ENCODE measurements around the gene UTP11.
"Not testable (repeated sequence)": the region's sequence is repeated elsewhere in the genome, so short reads cannot be mapped to it uniquely, and the experiment has no call there.

The UTP11 gene

GRCh38 chr1:38025233-38025632 lies 12.7 kb downstream of the UTP11 start:
- no peak for DNase-seq
- in situ Hi-C loops (cut with HindIII; ENCODE audit: low pct_ligation_motif_present, low pct_unique_long_range_greater_than_20kb, low sequenced_read_pairs): loop anchor here (25.0 kb wide), 1 partner anchor 787 kb away; no protein-coding TSS in a partner anchor

GRCh38 chr1:38025664-38026063 lies 13.1 kb downstream of the UTP11 start:
- in situ Hi-C loops (cut with HindIII; ENCODE audit: low pct_ligation_motif_present, low pct_unique_long_range_greater_than_20kb, low sequenced_read_pairs): loop anchor here (25.0 kb wide), 1 partner anchor 787 kb away; no protein-coding TSS in a partner anchor
- no peak for DNase-seq

GRCh38 chr1:38026592-38027200 lies 14.2 kb downstream of the UTP11 start:
- in situ Hi-C loops (cut with HindIII; ENCODE audit: low pct_ligation_motif_present, low pct_unique_long_range_greater_than_20kb, low sequenced_read_pairs): loop anchor here (25.0 kb wide), 1 partner anchor 786 kb away; no protein-coding TSS in a partner anchor
- DNase-seq: peak; percentile 63

DNA sequence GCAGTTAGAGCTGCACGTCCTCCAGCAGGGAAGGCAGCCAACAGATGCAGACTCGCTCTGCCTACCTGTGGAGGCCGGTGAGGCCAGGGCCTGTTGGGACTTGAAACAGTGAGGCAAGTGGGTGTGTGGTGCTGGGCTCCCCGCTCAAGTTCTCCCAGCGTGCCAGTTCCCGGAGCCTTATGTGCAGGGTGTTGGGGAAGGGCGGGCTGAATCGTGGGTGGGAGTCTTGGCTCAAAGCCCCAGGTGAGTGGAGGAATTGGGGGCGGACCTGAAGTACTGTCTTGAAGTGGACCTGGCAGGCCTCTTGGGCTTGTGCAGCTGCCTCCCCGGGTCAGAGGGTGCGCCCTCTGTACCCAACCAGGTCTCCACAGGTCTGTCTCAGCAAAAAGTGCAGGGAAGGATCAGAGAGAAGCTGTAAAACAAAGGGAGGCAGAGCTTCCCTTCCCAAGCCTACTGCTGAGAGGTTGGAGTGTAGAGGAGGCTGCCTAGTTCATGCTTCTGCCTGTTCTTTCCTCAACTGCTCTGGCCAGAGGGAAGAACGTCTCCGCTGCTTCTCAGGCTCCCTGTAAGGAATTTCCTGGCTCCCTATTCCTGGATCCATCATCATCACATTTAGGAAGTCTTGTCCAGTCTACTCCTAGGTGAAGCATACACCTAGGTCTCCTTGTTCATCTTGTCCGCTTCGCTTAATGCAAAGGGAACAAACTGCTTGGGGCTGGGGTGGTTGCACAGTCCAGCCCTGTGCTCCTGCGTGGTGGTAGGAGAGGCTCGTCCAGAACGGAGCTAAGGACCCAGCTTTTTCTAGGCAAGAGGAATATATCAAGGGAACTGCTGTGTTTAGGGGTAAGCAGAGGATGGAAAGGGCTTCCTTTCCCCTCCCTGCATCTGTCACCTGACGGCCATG lies 14.9 kb downstream of the UTP11 start:
- in situ Hi-C loops (cut with HindIII; ENCODE audit: low pct_ligation_motif_present, low pct_unique_long_range_greater_than_20kb, low sequenced_read_pairs): loop anchor here (25.0 kb wide), 1 partner anchor 785 kb away; no protein-coding TSS in a partner anchor
- DNase-seq: no peak

DNA sequence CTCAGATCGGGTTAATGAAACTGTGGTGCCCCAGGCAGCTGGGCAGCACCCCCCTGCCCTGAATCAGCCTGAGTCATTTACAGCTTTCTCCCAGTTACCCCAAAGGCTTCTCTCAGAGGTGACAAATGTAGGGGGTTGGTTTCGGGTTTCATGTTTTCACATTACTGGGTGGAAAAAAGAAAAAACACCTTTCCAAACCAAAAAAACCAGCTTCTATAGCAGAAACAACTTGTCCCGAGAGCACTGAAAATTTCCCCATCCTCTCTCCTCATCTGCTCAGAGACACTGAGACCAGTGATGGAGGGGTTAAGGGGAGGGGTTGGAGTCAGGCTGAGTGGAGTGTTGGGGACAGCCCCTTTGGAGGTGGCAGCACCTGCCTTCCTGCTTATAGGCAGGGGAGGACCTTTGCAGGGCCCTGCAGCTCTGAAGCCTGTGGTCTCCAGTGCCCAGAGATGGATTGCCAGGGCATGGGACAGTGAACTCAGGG lies 15.6 kb downstream of the UTP11 start:
- DNase-seq: no peak
- in situ Hi-C loops (cut with HindIII; ENCODE audit: low pct_ligation_motif_present, low pct_unique_long_range_greater_than_20kb, low sequenced_read_pairs): loop anchor here (25.0 kb wide), 1 partner anchor 784 kb away; no protein-coding TSS in a partner anchor

DNA sequence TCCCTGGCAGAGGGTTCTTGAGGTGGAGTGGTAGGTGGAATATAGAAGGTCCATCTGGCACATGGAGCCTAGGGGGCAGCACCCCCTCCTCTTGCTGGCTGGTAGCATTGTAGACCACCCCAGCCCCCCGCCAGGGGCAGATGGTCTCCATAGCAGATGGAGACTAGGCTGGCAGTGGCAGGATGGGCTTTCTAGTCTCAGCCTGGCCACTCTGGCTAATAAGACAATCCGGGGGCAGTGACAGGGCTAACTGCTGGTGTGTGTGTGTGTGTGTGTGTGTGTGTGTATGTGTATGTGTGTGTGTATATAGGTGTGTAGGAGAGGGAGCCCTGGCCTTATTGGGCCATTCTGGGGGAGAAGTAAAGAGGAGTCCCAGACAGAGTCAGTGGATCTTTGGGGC lies 16.1 kb downstream of the UTP11 start:
- in situ Hi-C loops (cut with HindIII; ENCODE audit: low pct_ligation_motif_present, low pct_unique_long_range_greater_than_20kb, low sequenced_read_pairs): loop anchor here (25.0 kb wide), 1 partner anchor 784 kb away; no protein-coding TSS in a partner anchor

DNA sequence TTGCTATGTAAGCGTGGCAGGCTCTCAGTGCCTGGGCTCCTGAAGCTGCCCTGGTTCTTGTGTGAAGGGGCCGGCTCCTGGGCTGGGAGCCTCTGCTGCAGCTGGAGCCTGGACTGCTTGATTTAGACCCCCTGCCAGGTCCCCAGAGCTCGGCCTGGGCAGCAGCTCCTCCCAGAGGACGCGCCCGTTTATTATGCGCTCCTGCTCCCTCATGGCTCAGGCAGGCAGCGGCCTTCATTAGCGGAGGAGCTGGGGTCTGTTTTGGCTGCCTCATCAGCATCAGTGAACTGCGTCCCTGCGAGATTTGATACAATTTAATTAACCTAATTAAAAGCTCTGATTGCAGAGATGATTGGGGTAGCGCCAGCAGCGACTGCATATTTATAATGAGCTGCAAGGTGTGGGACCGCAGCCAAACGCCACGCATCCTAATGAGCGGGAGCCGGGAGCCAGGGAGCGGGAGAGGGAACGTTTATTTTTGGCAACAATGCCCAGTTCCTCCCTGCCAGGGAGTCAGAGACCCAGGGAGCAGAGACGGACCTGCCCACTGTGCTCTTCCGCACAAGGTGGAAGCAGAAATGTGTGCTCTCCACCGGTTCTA lies 16.6 kb downstream of the UTP11 start:
- in situ Hi-C loops (cut with HindIII; ENCODE audit: low pct_ligation_motif_present, low pct_unique_long_range_greater_than_20kb, low sequenced_read_pairs): loop anchor here (25.0 kb wide), 1 partner anchor 783 kb away; no protein-coding TSS in a partner anchor
- DNase-seq: no peak

More for the DNA sequence above, 16.1 kb downstream of the UTP11 start:
- no peak for DNase-seq

DNA sequence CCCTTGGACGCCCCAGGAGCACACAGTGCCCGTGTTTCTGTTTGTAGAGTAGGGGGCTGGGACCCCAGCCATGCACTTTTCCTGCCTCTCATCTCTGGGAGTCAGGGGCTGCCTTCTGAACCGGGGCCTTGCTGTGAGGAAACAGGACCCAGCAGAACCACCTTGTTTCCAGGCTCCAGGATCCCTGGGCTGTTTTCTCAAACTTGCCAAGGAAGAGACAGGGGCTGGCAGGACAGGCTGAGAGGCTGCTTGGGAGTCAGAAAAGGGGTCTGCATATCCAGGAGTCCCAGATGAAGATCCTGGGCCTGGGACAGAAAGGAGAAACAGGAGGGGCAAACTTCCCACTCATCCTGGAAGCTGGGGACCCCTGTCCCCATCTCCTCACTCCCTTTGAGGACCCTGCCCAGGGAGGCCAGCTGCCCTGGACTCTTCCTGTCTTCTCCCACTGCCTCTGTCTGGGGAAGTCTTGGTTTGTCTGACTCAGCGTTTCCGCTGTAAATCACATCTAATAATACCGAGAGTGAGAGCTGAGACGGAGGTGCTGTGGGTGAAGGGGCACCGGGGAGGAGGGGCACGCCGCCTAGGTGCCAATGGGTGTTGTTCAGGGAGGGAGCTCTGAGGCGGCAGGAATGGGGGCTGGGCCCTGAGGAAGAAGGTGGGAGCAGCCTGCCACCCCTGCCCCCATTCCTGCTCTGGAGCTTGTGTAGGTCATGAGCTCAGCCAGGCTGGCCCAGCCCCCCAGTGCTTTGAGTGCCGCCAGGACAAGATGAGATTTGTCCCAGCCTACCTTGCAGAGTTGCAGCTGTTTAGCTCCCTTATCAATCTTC lies 17.4 kb downstream of the UTP11 start:
- DNase-seq: peak; percentile 69
- in situ Hi-C loops (cut with HindIII; ENCODE audit: low pct_ligation_motif_present, low pct_unique_long_range_greater_than_20kb, low sequenced_read_pairs): loop anchor here (25.0 kb wide), 1 partner anchor 782 kb away; no protein-coding TSS in a partner anchor

- no peak for DNase-seq
- in situ Hi-C loops (cut with HindIII; ENCODE audit: low pct_ligation_motif_present, low pct_unique_long_range_greater_than_20kb, low sequenced_read_pairs): loop anchor here (25.0 kb wide), 1 partner anchor 781 kb away; no protein-coding TSS in a partner anchor
Measured at GRCh38 chr1:38030596-38031512, 18.3 kb downstream of the UTP11 start.

- DNase-seq: no peak
- in situ Hi-C loops (cut with HindIII; ENCODE audit: low pct_ligation_motif_present, low pct_unique_long_range_greater_than_20kb, low sequenced_read_pairs): loop anchor here (25.0 kb wide), 1 partner anchor 781 kb away; no protein-coding TSS in a partner anchor
Measured at GRCh38 chr1:38031513-38031866, 19.0 kb downstream of the UTP11 start.

DNA sequence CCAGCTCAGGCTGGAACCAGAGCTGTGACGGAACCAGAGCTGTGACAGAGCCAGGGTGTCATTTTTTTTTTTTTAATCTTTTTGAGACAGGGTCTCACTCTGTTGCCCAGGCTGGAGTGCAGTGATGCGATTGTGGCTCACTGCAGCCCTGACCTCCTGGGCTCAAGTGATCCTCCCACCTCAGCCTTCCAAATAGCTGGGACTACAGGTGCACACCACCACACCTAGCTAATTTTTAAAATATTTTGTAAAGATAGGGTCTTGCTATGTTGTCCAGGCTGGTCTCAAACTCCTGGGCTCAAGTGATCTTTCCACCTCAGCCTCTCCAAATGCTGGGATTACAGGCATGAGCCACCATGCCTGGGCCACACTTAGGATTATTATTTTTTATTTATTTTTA lies 20.5 kb downstream of the UTP11 start:
- DNase-seq: not testable (repeated sequence)
- in situ Hi-C loops (cut with HindIII; ENCODE audit: low pct_ligation_motif_present, low pct_unique_long_range_greater_than_20kb, low sequenced_read_pairs): loop anchor here (25.0 kb wide), 1 partner anchor 779 kb away; no protein-coding TSS in a partner anchor

- in situ Hi-C loops (cut with HindIII; ENCODE audit: low pct_ligation_motif_present, low pct_unique_long_range_greater_than_20kb, low sequenced_read_pairs): loop anchor here (25.0 kb wide), 1 partner anchor 777 kb away; no protein-coding TSS in a partner anchor
- no peak for DNase-seq
Measured at GRCh38 chr1:38034871-38035270, 22.3 kb downstream of the UTP11 start.

DNA sequence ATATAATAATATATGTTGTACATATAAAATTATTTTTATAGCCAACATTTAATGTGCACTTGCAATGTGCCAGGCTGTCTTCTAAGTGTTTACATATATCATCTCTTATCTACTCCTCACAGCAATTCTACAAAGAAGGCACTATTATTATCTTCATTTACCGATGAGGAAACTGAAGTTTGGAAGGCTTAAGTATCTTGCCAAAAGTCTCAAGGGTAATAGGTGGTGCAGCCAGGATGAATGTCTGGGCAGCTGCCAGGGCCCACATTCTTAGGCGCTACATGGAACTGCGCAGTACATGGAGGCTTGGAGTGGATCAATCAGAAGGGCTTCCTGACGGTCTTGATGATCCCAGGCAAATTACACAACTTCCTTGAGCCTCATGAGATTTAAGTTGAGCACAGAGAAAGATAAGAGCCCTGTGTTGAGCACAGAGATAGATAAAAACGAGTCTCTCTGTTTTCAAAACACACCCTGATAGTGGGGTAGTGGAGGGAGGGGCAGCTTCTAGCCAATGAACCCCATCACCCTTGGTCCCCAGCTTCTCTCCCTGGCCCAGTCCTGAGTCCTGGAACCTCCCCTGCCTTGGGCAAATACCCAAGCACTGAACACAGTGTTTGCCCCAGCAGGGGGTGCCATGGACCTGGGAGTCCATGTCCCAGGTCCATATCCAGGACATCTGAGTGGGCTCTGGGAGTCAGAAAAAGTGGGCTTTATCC lies 24.8 kb downstream of the UTP11 start:
- in situ Hi-C loops (cut with HindIII; ENCODE audit: low pct_ligation_motif_present, low pct_unique_long_range_greater_than_20kb, low sequenced_read_pairs): loop anchor here (25.0 kb wide), 1 partner anchor 775 kb away; no protein-coding TSS in a partner anchor
- DNase-seq: peak; percentile 33

GRCh38 chr1:38038861-38039260 lies 26.3 kb downstream of the UTP11 start:
- DNase-seq: peak; percentile 80
- in situ Hi-C loops (cut with HindIII; ENCODE audit: low pct_ligation_motif_present, low pct_unique_long_range_greater_than_20kb, low sequenced_read_pairs): loop anchor here (25.0 kb wide), 1 partner anchor 773 kb away; no protein-coding TSS in a partner anchor

DNA sequence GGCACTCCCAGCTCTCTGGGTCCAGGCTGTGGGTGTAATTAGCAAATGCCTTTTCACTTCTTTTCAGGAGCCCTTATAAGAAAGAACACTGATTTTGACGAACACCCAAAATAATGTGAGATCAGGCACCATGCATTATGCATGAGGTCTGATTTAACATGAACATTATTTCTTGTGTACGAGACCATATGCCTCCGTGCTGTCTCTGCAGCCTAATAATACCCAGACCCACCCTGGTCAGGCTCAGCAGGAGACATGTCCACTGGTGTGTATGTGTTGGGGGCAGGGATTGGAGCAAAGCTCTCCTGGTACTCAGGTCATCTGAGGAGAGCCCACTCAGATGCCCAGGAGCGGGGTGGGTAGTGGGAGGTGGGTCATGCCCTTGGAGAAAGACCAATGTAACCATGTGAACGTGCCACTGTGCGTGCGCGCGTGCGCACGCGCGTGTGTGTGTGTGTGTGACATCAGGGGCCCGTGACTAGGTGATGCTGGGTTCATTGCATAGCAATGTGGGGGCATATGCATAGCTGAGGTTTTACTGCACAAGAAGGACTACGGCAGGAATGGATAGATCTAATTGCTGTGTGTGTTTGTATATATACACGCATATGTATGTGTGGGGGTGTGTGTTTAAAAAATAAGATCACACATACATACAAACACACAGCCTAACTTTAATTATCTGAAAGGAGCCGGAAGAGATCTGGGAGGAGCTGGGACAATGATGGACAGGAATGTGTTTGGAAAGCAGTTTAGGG lies 27.0 kb downstream of the UTP11 start:
- no peak for DNase-seq
- in situ Hi-C loops (cut with HindIII; ENCODE audit: low pct_ligation_motif_present, low pct_unique_long_range_greater_than_20kb, low sequenced_read_pairs): loop anchor here (25.0 kb wide), 1 partner anchor 773 kb away; no protein-coding TSS in a partner anchor
